NCI-H748 treated with DMSO at 0.1 percent for 48 hours (cell line): ENCODE data around the gene ANAPC2.

ENCODE experiments used
- DNase-seq: peaks from one replicate; lab custom pipeline; 2025; lab: John Stamatoyannopoulos, UW

ANAPC2 gene

GRCh38 chr9:137175345-137175961 is 12.9 kb downstream of the ANAPC2 start:
- DNase-seq, result no peak

GRCh38 chr9:137174722-137175293 is 13.6 kb downstream of the ANAPC2 start:
- DNase-seq, result no peak

GRCh38 chr9:137173796-137174664 is 14.3 kb downstream of the ANAPC2 start:
- no peak for DNase-seq

GRCh38 chr9:137172901-137173795 is 15.2 kb downstream of the ANAPC2 start:
- no peak for DNase-seq

- no peak for DNase-seq
These were observed 17.0 kb downstream of the ANAPC2 start for GRCh38 chr9:137171149-137171900.

GRCh38 chr9:137170486-137171148 is 17.7 kb downstream of the ANAPC2 start:
- DNase-seq, result no peak

GRCh38 chr9:137169896-137170358 is 18.4 kb downstream of the ANAPC2 start, which contains the start of gene LRRC26:
Gene LRRC26 (minus strand): TSS chr9:137170051. CDS start chr9:137169943, 108 bp downstream.
- no peak for DNase-seq

GRCh38 chr9:137168904-137169856 is 19.2 kb downstream of the ANAPC2 start:
- peak; percentile 72 for DNase-seq

GRCh38 chr9:137168573-137168903 is 19.8 kb downstream of the ANAPC2 start:
- no peak for DNase-seq

GRCh38 chr9:137167747-137168572 is 20.4 kb downstream of the ANAPC2 start:
- DNase-seq, result peak; percentile 27

- DNase-seq, result no peak
These were observed 21.0 kb downstream of the ANAPC2 start for GRCh38 chr9:137167277-137167746.

GRCh38 chr9:137166380-137167229 is 21.8 kb downstream of the ANAPC2 start:
- DNase-seq, result no peak

- DNase-seq, result no peak
These were observed 23.0 kb downstream of the ANAPC2 start for GRCh38 chr9:137165250-137165836.

- no peak for DNase-seq
These were observed 23.8 kb downstream of the ANAPC2 start for GRCh38 chr9:137164370-137165249.

GRCh38 chr9:137163805-137164204 is 24.6 kb downstream of the ANAPC2 start:
- no peak for DNase-seq

- no peak for DNase-seq
These were observed 25.0 kb downstream of the ANAPC2 start for GRCh38 chr9:137163365-137163715.
